ENCODE data around the gene PDE4C.

DNA sequence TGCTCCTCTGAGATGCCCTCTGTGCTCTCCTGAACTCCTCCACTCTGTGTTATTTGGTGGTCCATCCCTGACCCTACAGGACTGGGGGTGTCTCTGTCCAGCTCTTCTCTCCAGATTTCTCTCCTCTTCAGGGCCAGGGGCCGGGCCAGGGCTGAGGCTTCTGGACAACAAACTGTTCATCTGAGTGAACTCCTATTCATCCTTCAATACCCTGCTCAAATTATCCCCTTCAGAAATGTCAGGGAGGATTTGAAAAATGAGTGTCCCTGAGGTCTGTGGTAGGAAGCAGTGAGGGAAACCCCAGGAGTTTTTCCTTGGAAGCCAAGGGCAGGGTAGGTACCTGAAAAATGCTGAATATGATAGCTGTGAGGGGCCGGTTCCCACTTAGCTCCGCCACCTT lies 7.6 kb downstream of the PDE4C start:
- TF ChIP-seq, protein P1, sequence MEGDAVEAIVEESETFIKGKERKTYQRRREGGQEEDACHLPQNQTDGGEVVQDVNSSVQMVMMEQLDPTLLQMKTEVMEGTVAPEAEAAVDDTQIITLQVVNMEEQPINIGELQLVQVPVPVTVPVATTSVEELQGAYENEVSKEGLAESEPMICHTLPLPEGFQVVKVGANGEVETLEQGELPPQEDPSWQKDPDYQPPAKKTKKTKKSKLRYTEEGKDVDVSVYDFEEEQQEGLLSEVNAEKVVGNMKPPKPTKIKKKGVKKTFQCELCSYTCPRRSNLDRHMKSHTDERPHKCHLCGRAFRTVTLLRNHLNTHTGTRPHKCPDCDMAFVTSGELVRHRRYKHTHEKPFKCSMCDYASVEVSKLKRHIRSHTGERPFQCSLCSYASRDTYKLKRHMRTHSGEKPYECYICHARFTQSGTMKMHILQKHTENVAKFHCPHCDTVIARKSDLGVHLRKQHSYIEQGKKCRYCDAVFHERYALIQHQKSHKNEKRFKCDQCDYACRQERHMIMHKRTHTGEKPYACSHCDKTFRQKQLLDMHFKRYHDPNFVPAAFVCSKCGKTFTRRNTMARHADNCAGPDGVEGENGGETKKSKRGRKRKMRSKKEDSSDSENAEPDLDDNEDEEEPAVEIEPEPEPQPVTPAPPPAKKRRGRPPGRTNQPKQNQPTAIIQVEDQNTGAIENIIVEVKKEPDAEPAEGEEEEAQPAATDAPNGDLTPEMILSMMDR (IDR thresholded peaks at IDR 0.05; ENCODE audit: poor library complexity, severe bottlenecking) = no peak
- TF ChIP-seq POLR2AphosphoS5 (IDR thresholded peaks at IDR 0.05) = no peak

All from neural cell (in vitro differentiated cells).